Colonic mucosa (tissue), 4 donors: Measurements from ENCODE around the gene FBXO31. TPM values are rescaled to one million over a fixed set of nuclear protein-coding genes. Genes with fewer than 3 reads are reported as not detected.

Experiments
- DNase-seq: peaks from one replicate; pipeline ENCODE4 v3.0.0-alpha.2; 2020
- H3K27ac ChIP-seq: fragments of 200-600 bp; one replicate; pipeline ENCODE4 v1.8.0; 2021
- H3K27me3 ChIP-seq: fragments of 200-600 bp; one replicate; pipeline ENCODE4 v1.8.0; 2021
- H3K36me3 ChIP-seq: fragments of 200-600 bp; one replicate; pipeline ENCODE4 v1.8.0; 2021
- H3K4me1 ChIP-seq: fragments of 200-600 bp; one replicate; pipeline ENCODE4 v1.8.0; 2021; ENCODE audit warnings: mild to moderate bottlenecking
- H3K4me3 ChIP-seq: fragments of 200-600 bp; one replicate; pipeline ENCODE4 v1.8.0; 2021
- H3K9ac ChIP-seq, 2 donors: one replicate each; pipeline ENCODE4 v1.7.0; 2013; ENCODE audit warnings: control low read depth in 2 of 2, low read depth in 2 of 2, low read length in 2 of 2
- H3K9me3 ChIP-seq: fragments of 200-600 bp; one replicate; pipeline ENCODE4 v1.8.0; 2021
- intact Hi-C: fragments of 100-400 bp; cut with DNase I; formaldehyde crosslinking; loops from one replicate; pipeline ENCODE4 v1.14.1; 2022
- total RNA-seq, 2 donors: library from RNA; stranded (reverse); fragmentation: NEBNext Ultra II Directional in 1 of 2; extraction: Animal tissue kit (Norgen Biotek cat#: 25700) in 1 of 2; gene quantifications; one replicate each; pipeline ENCODE4 v1.2.1, GENCODE V29; 2021
- TF ChIP-seq, protein P1 (sequence below): fragments of 200-600 bp; IDR thresholded peaks from one replicate; pipeline ENCODE4 v1.8.0; 2022; ENCODE audit warnings: antibody characterized with exemption, mild to moderate bottlenecking
- donor health status: healthy.
- donor health status: DM: no; HTN: no; CAD: no.
- donor health status: DM: no; HTN: no; CAD: no.

The FBXO31 gene
- total RNA-seq, 2 donors from 2014 or later: 35.1 to 52.3 TPM

DNA sequence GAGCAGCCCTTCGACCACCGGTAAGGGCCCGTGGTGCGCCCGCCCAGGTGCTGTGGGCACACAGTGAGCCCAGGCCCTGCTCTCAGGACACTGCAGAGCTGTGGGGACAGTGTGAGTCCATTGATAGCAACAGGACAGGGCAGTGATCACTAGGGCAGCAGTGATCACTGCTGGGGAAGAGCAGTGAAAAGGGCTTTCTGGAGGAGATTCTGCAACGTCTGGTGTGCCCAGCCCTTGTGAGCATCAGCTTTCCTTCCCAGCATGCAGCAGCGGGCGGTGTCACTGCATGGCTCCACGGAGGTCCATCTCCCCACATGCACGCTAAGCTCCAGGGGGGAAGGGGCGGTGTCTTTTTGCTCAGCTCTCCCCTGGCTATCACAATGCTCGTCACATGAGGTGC, 40.7 kb upstream of the FBXO31 start:
- no peak overlapping the region for H3K4me3 ChIP-seq
- intact Hi-C loops: no loop called here
- H3K36me3 ChIP-seq: peaks cover 7% of the 10 kb centered on the region
- H3K9me3 ChIP-seq: no peaks in the 10 kb centered on the region
- no peaks in the 10 kb centered on the region for H3K27me3 ChIP-seq
- TF ChIP-seq, protein P1, sequence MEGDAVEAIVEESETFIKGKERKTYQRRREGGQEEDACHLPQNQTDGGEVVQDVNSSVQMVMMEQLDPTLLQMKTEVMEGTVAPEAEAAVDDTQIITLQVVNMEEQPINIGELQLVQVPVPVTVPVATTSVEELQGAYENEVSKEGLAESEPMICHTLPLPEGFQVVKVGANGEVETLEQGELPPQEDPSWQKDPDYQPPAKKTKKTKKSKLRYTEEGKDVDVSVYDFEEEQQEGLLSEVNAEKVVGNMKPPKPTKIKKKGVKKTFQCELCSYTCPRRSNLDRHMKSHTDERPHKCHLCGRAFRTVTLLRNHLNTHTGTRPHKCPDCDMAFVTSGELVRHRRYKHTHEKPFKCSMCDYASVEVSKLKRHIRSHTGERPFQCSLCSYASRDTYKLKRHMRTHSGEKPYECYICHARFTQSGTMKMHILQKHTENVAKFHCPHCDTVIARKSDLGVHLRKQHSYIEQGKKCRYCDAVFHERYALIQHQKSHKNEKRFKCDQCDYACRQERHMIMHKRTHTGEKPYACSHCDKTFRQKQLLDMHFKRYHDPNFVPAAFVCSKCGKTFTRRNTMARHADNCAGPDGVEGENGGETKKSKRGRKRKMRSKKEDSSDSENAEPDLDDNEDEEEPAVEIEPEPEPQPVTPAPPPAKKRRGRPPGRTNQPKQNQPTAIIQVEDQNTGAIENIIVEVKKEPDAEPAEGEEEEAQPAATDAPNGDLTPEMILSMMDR: no peak
- H3K4me1 ChIP-seq: no peaks in the 10 kb centered on the region
- no peak overlapping the region for H3K27ac ChIP-seq
- H3K9ac ChIP-seq: no peak overlapping the region
- no peak for DNase-seq

DNA sequence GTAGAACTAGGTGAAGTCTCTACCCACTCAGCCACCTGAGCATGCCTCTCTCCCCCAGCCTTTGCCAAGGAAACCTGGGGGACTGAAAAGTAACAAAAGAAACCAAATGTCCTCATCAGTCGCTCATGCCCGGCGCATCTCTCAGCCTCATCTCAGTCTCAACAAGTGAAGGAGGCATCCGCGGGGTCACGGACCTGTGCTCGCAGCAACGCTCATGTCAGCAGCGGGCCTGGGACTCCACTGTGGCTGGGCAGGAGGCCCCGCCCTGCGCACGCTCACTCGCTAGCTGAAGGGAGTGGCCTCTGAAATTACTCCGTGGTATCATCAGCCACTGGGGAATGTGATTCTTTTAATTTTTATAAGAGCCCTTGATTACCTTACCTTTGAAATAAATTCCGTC, 39.9 kb upstream of the FBXO31 start:
- H3K27me3 ChIP-seq: no peaks in the 10 kb centered on the region
- DNase-seq: no peak
- intact Hi-C loops: no loop called here
- peaks cover 7% of the 10 kb centered on the region for H3K36me3 ChIP-seq
- H3K4me3 ChIP-seq: no peak overlapping the region
- TF ChIP-seq, protein P1: no peak
- no peaks in the 10 kb centered on the region for H3K9me3 ChIP-seq
- no peak overlapping the region for H3K27ac ChIP-seq
- H3K9ac ChIP-seq: no peak overlapping the region
- H3K4me1 ChIP-seq: no peaks in the 10 kb centered on the region

DNA sequence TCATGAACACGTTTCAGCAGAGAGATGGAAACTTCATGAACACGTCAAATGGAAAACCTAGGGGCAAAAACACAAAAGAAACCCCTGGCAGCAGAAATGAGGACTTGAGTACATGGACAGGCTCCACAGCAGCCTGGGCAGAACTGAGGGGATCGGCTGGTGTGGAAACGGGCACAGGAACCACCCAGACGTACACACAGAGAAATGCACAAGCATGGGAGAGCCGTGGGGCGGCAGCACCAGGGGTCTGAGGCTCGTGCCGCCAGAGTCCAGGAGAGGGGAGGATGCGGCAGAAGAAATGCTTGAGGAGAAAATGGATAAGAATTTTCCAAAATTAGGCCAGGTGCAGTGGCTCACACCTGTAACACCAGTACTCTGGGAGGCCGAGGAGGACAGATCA, 38.5 kb upstream of the FBXO31 start:
- Histone ChIP-seq H3K9ac (no peak overlapping the region), H3K4me1 (no peaks in the 10 kb centered on the region), H3K27me3 (no peaks in the 10 kb centered on the region), H3K9me3 (no peaks in the 10 kb centered on the region), H3K4me3 (no peak overlapping the region), H3K36me3 (peaks cover 7% of the 10 kb centered on the region), H3K27ac (no peak overlapping the region)
- DNase-seq: no peak
- intact Hi-C loops: no loop called here
- TF ChIP-seq, protein P1: no peak

DNA sequence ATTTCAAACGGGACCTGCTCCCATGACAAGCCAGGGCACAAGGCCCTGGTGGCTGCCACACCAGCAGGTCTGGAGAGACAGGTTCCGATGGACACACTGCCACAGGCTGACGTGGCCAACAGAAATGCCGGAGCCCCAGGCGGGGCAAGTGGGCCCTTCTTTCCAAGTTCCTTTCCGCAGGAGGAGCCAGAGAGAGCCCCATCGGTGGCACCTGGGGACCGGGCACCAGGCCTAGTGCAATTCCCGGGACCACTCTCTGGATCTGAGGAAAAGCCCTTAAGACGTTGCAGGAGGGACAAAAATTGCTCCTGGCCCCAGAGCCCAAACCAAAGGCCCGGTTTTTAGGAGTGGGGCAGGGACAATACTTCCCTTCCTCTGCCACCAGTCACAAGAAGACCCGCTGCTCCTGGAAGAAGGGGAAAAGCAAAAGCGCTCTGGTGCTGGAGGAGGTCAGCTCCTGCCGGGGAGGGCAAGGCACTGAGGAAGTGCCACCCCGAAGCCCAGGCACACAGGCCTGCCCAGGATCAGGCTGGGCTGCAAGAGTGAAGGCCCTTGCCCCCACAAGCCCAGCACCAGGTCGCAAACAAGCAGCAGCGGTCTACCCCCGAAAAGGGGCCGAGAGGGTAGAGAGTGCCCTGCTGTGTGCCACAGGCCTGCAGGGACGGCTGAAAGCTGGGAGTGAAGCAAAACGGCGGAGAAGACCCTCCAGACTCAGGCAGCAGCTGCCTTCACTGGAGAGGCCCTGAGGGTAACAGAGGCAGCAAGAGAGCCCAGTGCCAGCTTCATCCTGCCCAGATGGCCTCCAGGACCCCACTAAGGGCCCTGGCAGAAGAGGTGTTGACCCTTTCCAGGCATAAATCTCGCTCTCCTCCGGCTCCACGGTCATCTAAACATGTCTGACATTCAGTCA, 37.7 kb upstream of the FBXO31 start:
- no peaks in the 10 kb centered on the region for H3K9me3 ChIP-seq
- DNase-seq: no peak
- no peak overlapping the region for H3K27ac ChIP-seq
- intact Hi-C loops: no loop called here
- peaks cover 10% of the 10 kb centered on the region for H3K36me3 ChIP-seq
- no peaks in the 10 kb centered on the region for H3K4me1 ChIP-seq
- H3K4me3 ChIP-seq: no peak overlapping the region
- H3K27me3 ChIP-seq: no peaks in the 10 kb centered on the region
- no peak overlapping the region for H3K9ac ChIP-seq
- TF ChIP-seq, protein P1: no peak

DNA sequence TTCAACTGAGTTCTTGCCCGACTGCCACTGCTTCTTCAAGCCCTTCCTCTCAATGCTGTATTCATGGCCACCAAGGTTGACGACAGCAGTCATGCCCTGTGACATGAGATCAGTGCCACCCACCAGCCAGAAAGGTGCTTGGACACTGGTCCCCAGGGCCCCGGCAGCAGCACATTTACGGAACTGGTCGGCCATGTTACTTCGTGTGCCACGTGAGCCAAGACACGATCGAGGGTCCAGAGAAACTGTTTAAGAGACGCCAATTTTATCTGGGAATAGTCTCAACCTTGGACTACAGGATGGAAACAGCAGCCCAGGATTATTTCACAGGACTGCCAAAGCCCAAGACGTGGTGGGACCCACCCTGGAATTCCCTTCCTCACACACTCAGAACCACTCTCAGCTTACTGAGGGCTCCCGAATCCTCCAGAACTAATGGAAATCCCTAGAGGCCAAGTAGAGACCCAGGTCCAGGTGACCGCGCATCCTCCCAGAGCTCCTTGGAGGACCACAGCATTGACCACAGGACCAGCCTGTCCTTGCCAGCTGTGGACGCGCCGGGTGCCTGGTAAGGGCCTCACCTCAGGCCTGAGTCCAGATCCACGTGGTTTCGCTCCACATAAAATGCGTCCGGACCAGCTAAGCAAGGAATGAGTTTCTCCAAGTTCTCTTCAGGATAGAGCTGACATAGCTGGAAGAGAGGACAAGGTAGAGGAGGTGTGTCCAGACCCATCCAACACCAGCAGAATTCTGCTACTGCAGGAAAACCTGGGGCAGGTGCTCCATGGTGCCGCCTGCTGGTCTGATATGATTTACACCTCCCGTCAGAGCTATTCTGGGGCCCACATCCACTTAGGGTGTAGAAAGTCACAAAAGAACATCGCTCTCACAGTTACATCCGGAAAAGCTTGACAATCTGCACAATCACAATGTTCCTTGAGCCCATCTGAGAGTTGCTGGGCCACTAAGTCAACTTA, 36.7 kb upstream of the FBXO31 start:
- Histone ChIP-seq H3K27me3 (no peaks in the 10 kb centered on the region), H3K9me3 (no peaks in the 10 kb centered on the region), H3K4me1 (no peaks in the 10 kb centered on the region), H3K9ac (no peak overlapping the region), H3K4me3 (no peak overlapping the region), H3K36me3 (peaks cover 12% of the 10 kb centered on the region), H3K27ac (no peak overlapping the region)
- intact Hi-C loops: no loop called here
- no peak for DNase-seq
- TF ChIP-seq, protein P1: no peak
